Measurements from ENCODE around the gene ATR.
"Not testable (repeated sequence)": the region's sequence is repeated elsewhere in the genome, so short reads cannot be mapped to it uniquely, and the experiment has no call there.

The ATR gene

GRCh38 chr3:142578329-142579223 is at the start of gene ATR:
Gene ATR, minus strand, starts transcription at chr3:142578733. Its CDS starts 29 bp downstream, at chr3:142578704.
- DNase-seq (ENCODE audit: low read depth), result peak; percentile 93

- DNase-seq (ENCODE audit: low read depth), result no peak
These were observed 48.4 kb upstream of the ATR start for GRCh38 chr3:142626971-142627370.

DNA sequence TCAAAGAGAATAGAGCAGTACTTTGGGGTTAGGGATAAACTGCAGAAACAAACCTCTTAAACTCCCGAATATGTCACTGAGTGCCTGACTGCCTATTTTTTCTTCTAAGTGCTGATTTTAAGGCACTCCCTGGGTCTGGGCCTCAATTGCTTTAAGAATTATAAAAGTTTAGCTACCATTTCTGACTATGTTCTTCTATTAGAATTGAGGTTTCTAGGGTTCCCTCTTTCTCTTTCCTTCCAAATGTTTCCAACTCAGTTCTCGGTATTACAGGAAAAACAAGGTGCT is 46.6 kb upstream of the ATR start:
- DNase-seq (ENCODE audit: low read depth), result no peak

DNA sequence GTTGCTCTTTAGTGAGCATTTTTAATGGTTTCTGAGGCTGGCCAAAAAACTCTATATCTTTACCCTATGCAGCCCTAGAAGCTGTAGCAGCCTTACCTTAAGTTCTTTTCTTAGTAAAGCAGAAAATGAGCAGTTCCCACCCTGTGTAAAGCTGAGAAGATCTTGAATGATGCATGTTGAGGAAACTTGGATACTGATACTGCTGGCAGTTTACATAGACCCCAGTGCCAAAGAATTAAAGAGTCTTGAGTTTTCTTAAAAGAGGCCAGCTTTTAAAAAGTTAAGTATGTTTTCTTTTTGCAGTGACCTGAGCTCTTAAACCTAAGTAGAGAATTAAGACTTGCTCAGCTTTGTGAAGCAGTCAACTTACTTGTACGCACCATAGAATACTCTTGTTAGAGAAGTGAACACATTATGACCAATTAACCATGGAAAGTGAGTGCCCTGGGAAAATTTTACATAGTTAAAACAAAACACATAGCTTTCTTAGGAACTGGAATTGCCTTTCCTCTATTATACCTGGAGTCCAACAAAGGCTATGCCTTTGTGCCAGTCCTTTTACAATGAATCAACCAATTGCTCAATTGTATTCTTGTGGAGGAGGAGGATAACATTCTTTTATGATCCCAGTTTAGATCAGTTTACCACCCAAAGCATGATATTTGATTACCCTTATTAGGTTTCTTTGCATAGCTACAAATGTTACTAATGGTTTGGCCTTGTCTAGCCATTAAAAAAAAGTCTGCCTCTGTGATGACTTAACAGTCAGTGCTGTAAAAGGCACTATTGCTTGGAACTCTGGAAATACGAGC is 46.0 kb upstream of the ATR start:
- no peak for DNase-seq (ENCODE audit: low read depth)

DNA sequence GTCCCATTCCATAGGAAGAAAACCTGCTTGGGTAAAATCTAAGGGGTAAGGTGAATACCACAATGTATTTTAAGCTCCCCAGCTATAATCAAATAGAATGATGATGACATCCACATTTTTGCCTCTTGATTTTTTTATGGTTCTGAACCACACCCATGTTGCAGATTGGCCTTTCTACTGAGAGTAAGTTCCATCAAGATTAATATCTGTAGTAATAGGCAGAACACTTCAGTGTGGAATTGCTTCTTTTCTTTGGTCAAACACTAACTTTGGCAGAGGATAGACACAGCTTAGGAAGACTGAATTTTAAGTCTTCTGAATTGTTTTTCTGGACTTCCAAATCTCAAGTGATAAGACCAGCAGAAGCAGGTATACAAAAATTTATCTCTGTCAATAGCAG is 44.7 kb upstream of the ATR start:
- no peak for DNase-seq (ENCODE audit: low read depth)

DNA sequence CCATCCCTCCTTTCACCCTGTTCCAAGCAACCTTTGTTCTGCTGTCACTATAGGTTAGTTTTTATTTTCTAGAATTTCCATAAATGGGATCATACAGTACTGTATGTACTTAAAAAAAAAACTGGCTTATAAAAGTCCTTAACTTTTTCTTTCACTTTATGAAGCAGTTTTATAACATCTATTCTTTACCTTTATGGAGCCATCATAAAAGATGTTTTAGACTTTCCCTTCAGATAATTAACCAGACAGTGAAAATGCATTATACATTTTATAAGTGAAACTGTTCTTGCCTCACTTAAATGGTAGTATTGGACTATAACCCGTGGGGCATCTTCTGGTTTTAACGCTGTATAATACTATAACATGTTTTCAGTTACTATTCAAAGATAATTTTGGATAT is 43.9 kb upstream of the ATR start:
- no peak for DNase-seq (ENCODE audit: low read depth)

- no peak for DNase-seq (ENCODE audit: low read depth)
These were observed 40.5 kb upstream of the ATR start for GRCh38 chr3:142618917-142619461.

- no peak for DNase-seq (ENCODE audit: low read depth)
These were observed 36.6 kb upstream of the ATR start for GRCh38 chr3:142615171-142615570.

DNA sequence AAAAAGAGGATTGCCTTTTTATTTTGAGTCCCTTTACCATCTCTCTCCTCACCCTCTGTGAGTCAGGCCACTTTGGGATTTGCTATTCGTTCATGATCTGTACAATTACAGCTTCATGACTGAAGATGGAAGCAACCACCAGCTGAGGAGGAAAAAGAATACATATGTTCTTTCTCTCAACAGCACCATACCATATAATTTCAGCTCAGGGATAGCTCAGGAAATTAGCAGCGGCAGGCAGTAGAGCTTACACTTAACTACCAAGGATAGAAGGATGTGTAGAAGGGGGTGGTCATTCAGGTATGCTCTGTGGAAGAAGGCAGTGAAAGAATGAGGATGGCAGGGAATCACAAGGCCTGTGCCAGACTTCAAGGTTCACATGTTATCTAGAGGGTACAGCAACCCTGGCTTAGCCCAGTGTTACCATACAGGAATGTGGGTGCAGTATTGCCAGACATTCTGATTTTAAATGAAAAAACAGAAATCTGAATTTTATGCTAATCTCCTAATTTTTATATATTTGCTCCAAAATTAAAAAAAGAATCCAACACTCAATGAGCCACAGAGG is 35.6 kb upstream of the ATR start:
- DNase-seq (ENCODE audit: low read depth), result no peak

GRCh38 chr3:142613491-142613890 is 35.0 kb upstream of the ATR start:
- no peak for DNase-seq (ENCODE audit: low read depth)

DNA sequence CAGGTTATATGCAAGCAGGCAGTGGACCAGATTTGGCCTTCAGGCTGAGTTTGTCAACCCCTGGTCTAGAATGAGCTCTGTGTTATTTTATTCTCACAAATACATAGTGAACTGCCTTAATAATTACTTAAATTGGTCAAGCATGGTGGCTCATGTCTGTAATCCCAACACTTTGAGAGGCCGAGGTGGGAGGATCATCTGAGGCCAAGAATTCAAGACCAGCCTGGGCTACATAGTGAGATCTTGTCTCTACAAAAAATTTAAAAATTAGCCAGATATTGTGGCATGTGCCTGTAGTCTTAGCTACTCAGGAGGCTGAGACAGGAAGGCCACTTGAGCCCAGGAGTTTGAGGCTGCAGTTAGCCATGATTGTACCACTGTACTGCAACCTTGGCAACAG is 32.7 kb upstream of the ATR start:
- no peak for DNase-seq (ENCODE audit: low read depth)

DNA sequence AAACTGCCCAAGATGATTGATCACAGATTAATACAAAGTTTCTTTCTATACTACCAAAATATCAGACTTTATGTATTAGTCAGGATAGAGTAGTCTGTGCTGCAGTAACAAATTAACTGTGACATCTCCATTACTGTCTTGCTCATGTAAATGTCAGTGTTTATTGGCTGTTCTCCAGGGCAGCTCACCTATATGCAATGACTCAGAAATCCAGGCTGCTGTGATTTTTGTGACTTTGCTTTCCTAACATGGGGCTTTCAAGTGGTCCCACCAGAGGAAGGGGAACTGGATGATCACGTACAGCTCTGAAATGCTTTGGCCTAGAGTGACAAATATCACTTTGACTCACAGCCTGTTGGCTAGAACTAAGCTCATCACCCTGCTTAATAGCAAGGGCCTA is 30.6 kb upstream of the ATR start:
- no peak for DNase-seq (ENCODE audit: low read depth)

GRCh38 chr3:142608631-142609030 is 30.1 kb upstream of the ATR start:
- no peak for DNase-seq (ENCODE audit: low read depth)

DNA sequence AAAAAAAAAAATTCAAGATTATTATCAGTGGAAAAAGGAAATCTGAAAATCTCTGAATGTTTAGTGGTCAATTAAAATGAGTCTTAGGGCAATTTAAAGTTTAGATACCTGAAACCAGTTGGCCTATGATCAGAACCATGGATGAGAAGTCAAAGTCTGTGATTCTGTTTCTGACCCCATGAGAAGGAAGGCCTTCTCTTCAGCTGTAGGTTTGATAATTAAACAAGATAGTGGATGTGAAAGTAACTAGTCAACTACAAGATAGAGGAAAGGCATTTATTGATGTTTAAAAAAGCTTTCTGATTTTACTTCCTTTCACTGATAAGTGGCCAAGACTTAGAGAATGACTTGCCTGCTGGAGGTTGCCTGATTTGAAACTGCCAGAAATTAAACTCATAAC is 26.4 kb upstream of the ATR start:
- DNase-seq (ENCODE audit: low read depth), result no peak

- not testable (repeated sequence) for DNase-seq (ENCODE audit: low read depth)
These were observed 24.8 kb upstream of the ATR start for GRCh38 chr3:142603386-142603705.

DNA sequence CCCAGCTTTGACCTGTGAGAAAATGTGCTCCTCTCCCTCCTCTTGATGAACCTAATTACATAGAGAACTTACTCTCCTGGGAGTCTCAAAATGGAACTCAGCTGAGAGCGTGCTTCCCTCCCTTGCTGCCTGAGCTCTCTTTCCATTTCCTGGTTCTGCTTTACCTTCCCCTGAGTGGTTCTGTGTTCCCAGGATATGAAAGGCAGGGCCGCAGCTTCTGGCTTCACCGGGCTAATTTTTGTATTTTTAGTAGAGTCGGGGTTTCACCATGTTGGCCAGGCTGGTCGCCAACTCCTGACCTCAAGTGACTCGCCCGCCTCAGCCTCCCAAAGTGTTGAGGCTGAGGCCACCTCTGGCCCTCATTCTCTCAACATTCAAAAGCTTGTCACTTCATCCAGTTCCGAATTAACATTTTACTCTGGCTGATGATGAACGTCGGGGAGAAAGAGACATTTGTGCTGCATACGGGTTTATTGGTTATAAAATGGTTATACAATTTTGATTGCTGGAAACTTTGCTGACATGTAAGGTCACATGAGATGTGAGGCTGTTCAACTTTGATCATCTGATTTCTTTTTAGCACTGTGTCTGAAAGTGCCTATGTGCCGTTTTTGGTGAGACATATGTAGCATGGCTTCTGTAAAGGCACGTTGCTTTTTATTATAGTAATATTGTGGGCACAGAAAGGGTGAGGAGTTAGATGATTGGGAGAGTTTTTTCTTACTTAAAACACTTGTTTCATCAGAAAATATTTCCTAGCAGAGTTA is 24.3 kb upstream of the ATR start:
- DNase-seq (ENCODE audit: low read depth), result no peak

- no peak for DNase-seq (ENCODE audit: low read depth)
These were observed 23.2 kb upstream of the ATR start for GRCh38 chr3:142601713-142602112.

- DNase-seq (ENCODE audit: low read depth), result no peak
These were observed 19.4 kb upstream of the ATR start for GRCh38 chr3:142597906-142598305.

GRCh38 chr3:142596726-142597088 is 18.2 kb upstream of the ATR start:
- no peak for DNase-seq (ENCODE audit: low read depth)

GRCh38 chr3:142595951-142596725 is 17.6 kb upstream of the ATR start, which contains the start of gene PLS1:
Gene PLS1, plus strand, starts transcription at chr3:142596393. Its CDS starts 67,845 bp downstream, at chr3:142664238.
- peak; percentile 72 for DNase-seq (ENCODE audit: low read depth)

DNA sequence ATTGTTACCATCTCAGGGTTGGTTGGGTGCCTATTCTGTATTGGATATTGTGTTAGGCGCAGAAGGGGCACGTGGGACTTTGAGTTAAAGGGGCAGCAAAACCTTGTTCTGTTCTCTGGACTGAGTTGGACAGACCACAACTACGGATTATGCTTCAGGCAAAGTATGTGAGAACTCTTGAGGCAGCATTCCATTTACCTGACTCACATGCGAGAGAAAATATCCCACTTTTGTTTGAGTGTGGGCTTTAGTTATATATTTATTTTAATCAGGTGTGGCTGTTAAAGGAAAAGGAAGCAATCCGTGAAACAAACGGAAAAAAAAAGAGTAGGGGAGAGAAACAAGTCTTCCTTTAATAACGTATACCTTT is 17.0 kb upstream of the ATR start:
- no peak for DNase-seq (ENCODE audit: low read depth)
